Measurements from ENCODE around the gene TMEM79. TPM values are rescaled to one million over a fixed set of nuclear protein-coding genes. Genes with fewer than 3 reads are reported as not detected.

The TMEM79 gene
- total and polyA plus RNA-seq, 2 experiments from 2014 or later: 1.8 to 3.8 TPM

DNA sequence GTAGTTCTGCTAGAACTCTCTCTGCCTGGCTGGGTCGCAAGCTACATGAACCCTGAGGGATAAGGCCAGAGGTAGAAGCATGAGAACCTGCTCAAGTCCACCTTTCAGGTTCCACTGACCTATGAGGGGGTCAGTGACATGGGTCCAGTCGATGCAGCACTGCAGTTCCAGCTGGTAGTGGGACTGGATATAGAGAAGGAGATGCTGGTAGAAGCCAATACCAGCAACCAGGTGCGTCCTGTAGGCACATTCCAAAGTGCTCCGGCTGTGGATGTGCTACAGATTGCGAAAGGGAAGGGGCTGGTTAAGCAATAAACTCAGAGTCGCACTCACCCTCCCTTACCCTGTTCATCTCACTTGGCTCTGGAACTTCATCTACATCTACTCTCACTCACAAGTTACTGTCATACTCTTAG is 7.2 kb upstream of the TMEM79 start:
- Histone ChIP-seq H3K79me2 (ENCODE audit: insufficient read depth) (peaks cover 46% of the 10 kb centered on the region), H3K9ac (no peak overlapping the region), H3K36me3 (ENCODE audit: low read depth) (peaks cover 45% of the 10 kb centered on the region), H3K27me3 (replicated peaks; ENCODE audit: insufficient read depth) (no peaks in the 10 kb centered on the region), H2AFZ (no peak overlapping the region), H3K9me3 (ENCODE audit: low read depth) (no peaks in the 10 kb centered on the region), H3K4me2 (ENCODE audit: unreplicated experiment) (no peak overlapping the region), H3F3A (ENCODE audit: insufficient read depth) (peaks cover 19% of the 10 kb centered on the region), H4K20me1 (ENCODE audit: insufficient read depth) (peaks cover 4% of the 10 kb centered on the region; the same call in 1 of the 2 replicates), H3K4me1 (ENCODE audit: insufficient read depth) (peaks cover 10% of the 10 kb centered on the region), H3K9me2 (ENCODE audit: insufficient read depth) (no peaks in the 10 kb centered on the region), H3K27ac (peak overlapping the region; percentile 53), H3K4me3 (no peak overlapping the region)
- DNase-seq: peak; percentile 58
- WGBS, 2 experiments (ENCODE audit: low coverage in 1 of 2, low lambda C conversion rate in 2 of 2, missing lambda C conversion rate in 2 of 2): 64 to 73% methylated on average over 6 of the region's 6 CpGs
- TF ChIP-seq EZH2 (IDR thresholded peaks at IDR 0.05; ENCODE audit: insufficient read depth, poor library complexity, severe bottlenecking) (no peak), EZH2phosphoT487 (IDR thresholded peaks at IDR 0.05; ENCODE audit: insufficient read depth, low read depth) (no peak)
- in situ Hi-C loops (cut with MboI): no loop called here

DNA sequence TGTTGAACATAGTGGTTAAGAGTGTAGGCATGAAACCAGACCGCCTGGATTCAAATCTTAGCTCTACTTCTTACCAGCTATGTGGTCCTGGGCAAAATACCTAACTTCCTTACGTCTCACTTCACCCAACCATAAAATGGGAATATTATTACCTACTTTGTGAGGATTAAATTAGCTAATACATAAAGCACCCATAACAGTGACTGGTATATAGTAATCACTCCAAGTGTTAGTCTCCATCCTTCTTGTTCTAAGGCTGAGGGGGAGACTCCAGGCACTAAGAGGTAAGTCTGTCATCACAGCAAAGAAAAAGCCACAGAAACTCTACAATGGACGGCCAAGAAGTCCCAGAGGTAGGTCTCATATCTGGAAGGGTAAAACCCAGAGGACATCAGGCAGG is 4.3 kb upstream of the TMEM79 start:
- Histone ChIP-seq H3K4me1 (ENCODE audit: insufficient read depth) (peaks cover 27% of the 10 kb centered on the region), H3K4me3 (no peak overlapping the region), H3F3A (ENCODE audit: insufficient read depth) (peaks cover 39% of the 10 kb centered on the region), H3K9ac (no peak overlapping the region), H3K79me2 (ENCODE audit: insufficient read depth) (peaks cover 59% of the 10 kb centered on the region), H3K9me3 (ENCODE audit: low read depth) (no peaks in the 10 kb centered on the region), H3K4me2 (ENCODE audit: unreplicated experiment) (no peak overlapping the region), H3K27me3 (replicated peaks; ENCODE audit: insufficient read depth) (no peaks in the 10 kb centered on the region), H2AFZ (no peak overlapping the region), H3K36me3 (ENCODE audit: low read depth) (peaks cover 19% of the 10 kb centered on the region), H3K9me2 (ENCODE audit: insufficient read depth) (no peaks in the 10 kb centered on the region), H3K27ac (no peak overlapping the region), H4K20me1 (ENCODE audit: insufficient read depth) (peaks cover 4% of the 10 kb centered on the region; the same call in 1 of the 2 replicates)
- DNase-seq: no peak
- TF ChIP-seq EZH2 (IDR thresholded peaks at IDR 0.05; ENCODE audit: insufficient read depth, poor library complexity, severe bottlenecking) (no peak), EZH2phosphoT487 (IDR thresholded peaks at IDR 0.05; ENCODE audit: insufficient read depth, low read depth) (no peak)
- WGBS, 2 experiments (ENCODE audit: low coverage in 1 of 2, low lambda C conversion rate in 2 of 2, missing lambda C conversion rate in 2 of 2): 95 to 100% methylated on average over 3 of the region's 3 CpGs
- in situ Hi-C loops (cut with MboI): no loop called here

DNA sequence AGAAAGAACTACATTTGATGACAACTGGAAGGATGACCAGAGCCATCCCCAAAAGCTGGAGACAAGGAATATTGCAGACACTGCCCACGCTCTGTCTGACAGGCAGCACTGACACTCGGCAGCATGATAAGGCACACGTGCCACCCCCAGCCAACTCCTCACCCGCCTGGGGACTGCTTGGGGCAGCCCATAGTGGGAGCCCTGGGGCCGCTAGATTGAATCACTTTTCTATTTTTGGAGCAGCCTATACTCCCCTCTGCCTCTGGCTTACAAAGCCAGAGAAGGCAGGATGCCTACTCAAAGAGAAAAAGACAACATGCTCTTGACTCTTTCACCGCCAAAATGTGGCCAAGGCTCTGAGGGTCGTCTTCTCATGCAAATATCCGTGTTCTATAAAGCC is 2.8 kb upstream of the TMEM79 start:
- Histone ChIP-seq H3K4me1 (ENCODE audit: insufficient read depth) (peaks cover 32% of the 10 kb centered on the region), H3K36me3 (ENCODE audit: low read depth) (peaks cover 7% of the 10 kb centered on the region; the same call in 1 of the 2 replicates), H3F3A (ENCODE audit: insufficient read depth) (peaks cover 39% of the 10 kb centered on the region), H3K27me3 (replicated peaks; ENCODE audit: insufficient read depth) (no peaks in the 10 kb centered on the region), H3K27ac (peak overlapping the region; percentile 80), H3K4me2 (ENCODE audit: unreplicated experiment) (peak overlapping the region; percentile 87), H3K9ac (peak overlapping the region; percentile 93), H3K79me2 (ENCODE audit: insufficient read depth) (peaks cover 59% of the 10 kb centered on the region), H3K9me2 (ENCODE audit: insufficient read depth) (no peaks in the 10 kb centered on the region), H4K20me1 (ENCODE audit: insufficient read depth) (peaks cover 4% of the 10 kb centered on the region; the same call in 1 of the 2 replicates), H3K4me3 (peak overlapping the region; percentile 94), H2AFZ (no peak overlapping the region), H3K9me3 (ENCODE audit: low read depth) (no peaks in the 10 kb centered on the region)
- in situ Hi-C loops (cut with MboI): no loop called here
- peak; percentile 91 for DNase-seq
- 14% methylated on average over 8 of the region's 8 CpGs for WGBS, 2 experiments (ENCODE audit: low coverage in 1 of 2, low lambda C conversion rate in 2 of 2, missing lambda C conversion rate in 2 of 2)
- TF ChIP-seq EZH2phosphoT487 (IDR thresholded peaks at IDR 0.05; ENCODE audit: insufficient read depth, low read depth) (no peak), EZH2 (IDR thresholded peaks at IDR 0.05; ENCODE audit: insufficient read depth, poor library complexity, severe bottlenecking) (no peak)

DNA sequence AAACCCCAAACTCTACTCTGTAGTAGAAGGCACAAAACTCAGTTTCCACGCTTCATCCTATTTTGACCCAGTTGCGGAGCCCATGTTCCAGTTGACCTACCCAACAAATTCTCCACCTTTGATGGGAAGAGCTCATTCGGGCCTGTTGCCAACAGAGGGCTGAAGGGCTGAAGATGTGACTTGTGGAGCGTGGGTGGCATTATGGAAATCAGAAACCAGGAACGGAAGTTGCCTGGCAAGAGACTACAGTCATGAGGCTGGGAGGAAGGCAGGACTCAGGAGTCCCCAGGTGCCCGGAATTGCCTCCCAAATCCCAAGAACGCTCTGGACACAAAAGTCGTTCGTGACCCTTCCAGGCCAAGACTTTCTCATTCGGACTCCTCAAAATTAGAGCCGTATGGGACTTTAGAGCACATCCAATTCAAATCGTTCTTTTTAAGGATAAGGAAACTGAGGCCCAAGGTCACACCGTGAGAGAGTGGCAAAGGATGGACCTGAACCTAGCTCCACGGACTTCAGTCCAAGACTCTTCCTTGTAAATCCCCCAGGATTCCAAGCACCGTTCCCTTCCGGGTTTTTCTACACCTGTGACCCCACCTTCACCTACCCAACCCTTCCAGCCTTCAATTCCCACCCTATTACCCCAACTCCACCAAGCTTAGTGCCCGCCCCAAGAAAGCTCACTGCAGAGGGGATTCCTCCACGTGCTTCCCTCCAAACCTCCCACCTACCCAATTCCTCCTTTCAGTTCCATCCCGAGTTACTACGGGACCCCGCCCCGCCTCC is 2.2 kb upstream of the TMEM79 start:
- Histone ChIP-seq H3K79me2 (ENCODE audit: insufficient read depth) (peaks cover 59% of the 10 kb centered on the region), H3K4me1 (ENCODE audit: insufficient read depth) (peaks cover 32% of the 10 kb centered on the region), H4K20me1 (ENCODE audit: insufficient read depth) (peaks cover 4% of the 10 kb centered on the region; the same call in 1 of the 2 replicates), H3K9me2 (ENCODE audit: insufficient read depth) (no peaks in the 10 kb centered on the region), H3F3A (ENCODE audit: insufficient read depth) (peaks cover 35% of the 10 kb centered on the region), H3K27me3 (replicated peaks; ENCODE audit: insufficient read depth) (no peaks in the 10 kb centered on the region), H3K4me2 (ENCODE audit: unreplicated experiment) (peak overlapping the region; percentile 87), H3K4me3 (peak overlapping the region; percentile 94), H2AFZ (peak overlapping the region; percentile 65), H3K9me3 (ENCODE audit: low read depth) (no peaks in the 10 kb centered on the region), H3K27ac (peak overlapping the region; percentile 80), H3K9ac (peak overlapping the region; percentile 93), H3K36me3 (ENCODE audit: low read depth) (peaks cover 5% of the 10 kb centered on the region; the same call in 1 of the 2 replicates)
- no peak for TF ChIP-seq EZH2 (IDR thresholded peaks at IDR 0.05; ENCODE audit: insufficient read depth, poor library complexity, severe bottlenecking)
- no peak for TF ChIP-seq EZH2phosphoT487 (IDR thresholded peaks at IDR 0.05; ENCODE audit: insufficient read depth, low read depth)
- WGBS, 2 experiments (ENCODE audit: low coverage in 1 of 2, low lambda C conversion rate in 2 of 2, missing lambda C conversion rate in 2 of 2): 7 to 8% methylated on average over 21 to 22 of the region's 22 CpGs
- in situ Hi-C loops (cut with MboI): no loop called here
- peak; percentile 67 for DNase-seq
